ENCODE data around the gene TMEM143. TPM values are rescaled to one million over a fixed set of nuclear protein-coding genes. Genes with fewer than 3 reads are reported as not detected.

The TMEM143 gene
- total RNA-seq, 1 donor = 4.3 TPM

DNA sequence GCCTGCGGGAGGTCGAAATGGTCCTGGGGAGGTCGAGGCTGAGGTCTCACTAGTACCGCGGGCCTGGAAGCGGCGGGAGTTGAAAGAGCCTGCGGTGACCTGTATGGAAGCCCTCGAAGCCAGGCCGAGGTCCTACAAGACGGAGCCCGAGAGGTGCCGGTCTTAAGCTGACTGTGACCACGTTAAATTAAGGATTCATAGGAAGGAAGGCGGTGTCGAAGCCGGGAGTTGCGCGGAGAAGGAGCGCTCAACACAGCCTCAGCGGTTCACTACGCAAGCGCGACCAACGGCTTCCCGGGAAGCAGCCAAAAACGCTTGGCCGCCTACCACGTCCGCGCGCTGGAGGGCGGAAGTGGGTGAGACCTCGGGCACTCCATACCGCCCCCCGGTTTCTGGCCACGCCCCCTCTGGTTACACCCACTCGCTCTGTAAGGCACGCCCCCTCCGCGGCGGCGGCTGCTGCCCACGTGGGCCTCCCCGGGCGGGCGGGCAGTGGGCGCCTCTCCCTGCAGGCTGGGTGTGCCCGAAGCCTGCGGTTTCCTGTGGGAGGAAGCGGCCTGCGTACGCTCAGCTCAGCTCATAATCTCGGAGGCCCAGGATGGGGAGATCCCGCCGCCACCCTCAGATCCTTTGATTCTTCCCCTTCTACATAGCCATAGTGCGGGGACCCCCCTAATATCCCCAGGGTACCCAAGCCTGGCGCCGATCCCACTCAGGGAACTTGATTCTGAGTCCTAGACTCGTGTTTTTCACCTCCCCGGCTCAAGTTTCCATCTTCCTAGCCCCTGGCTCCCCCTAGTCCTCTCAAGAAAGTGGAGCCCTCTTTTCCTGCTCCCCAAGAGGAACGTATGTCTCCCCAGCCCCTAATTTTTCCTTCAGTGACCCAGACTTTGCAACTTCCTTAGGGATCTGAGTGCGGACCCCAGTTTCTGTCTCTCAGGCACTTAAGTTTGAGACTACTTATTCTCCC lies 41.8 kb downstream of the TMEM143 start:
- H3K9me3 ChIP-seq (ENCODE audit: low read depth, low read length) = no peaks in the 10 kb centered on the region
- peaks cover 7% of the 10 kb centered on the region for H4K20me1 ChIP-seq (ENCODE audit: insufficient read depth, low read length)
- TF ChIP-seq, protein P1, sequence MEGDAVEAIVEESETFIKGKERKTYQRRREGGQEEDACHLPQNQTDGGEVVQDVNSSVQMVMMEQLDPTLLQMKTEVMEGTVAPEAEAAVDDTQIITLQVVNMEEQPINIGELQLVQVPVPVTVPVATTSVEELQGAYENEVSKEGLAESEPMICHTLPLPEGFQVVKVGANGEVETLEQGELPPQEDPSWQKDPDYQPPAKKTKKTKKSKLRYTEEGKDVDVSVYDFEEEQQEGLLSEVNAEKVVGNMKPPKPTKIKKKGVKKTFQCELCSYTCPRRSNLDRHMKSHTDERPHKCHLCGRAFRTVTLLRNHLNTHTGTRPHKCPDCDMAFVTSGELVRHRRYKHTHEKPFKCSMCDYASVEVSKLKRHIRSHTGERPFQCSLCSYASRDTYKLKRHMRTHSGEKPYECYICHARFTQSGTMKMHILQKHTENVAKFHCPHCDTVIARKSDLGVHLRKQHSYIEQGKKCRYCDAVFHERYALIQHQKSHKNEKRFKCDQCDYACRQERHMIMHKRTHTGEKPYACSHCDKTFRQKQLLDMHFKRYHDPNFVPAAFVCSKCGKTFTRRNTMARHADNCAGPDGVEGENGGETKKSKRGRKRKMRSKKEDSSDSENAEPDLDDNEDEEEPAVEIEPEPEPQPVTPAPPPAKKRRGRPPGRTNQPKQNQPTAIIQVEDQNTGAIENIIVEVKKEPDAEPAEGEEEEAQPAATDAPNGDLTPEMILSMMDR (IDR thresholded peaks at IDR 0.05; ENCODE audit: extremely low read depth, low read depth, low read length) = no peak
- peaks cover 30% of the 10 kb centered on the region for H3K4me1 ChIP-seq (ENCODE audit: insufficient read depth, low read length)
- H3K79me2 ChIP-seq (ENCODE audit: insufficient read depth, low read length) = peaks cover 16% of the 10 kb centered on the region
- peak overlapping the region; percentile 72 for H3K4me3 ChIP-seq (ENCODE audit: insufficient read depth, low read length)
- peak overlapping the region; percentile 94 for H3K27ac ChIP-seq (ENCODE audit: low read depth, low read length)
- peak overlapping the region; percentile 95 for H2AFZ ChIP-seq (ENCODE audit: low read length)
- DNase-seq (ENCODE audit: insufficient read length, low spot score, missing footprints) = peak; percentile 97
- H3K27me3 ChIP-seq (ENCODE audit: insufficient read depth, low read length) = no peaks in the 10 kb centered on the region
- no peaks in the 10 kb centered on the region for H3K36me3 ChIP-seq (ENCODE audit: insufficient read depth, low read length)
- peak overlapping the region; percentile 87 for H3K4me2 ChIP-seq (ENCODE audit: insufficient read depth, low read length)

DNA sequence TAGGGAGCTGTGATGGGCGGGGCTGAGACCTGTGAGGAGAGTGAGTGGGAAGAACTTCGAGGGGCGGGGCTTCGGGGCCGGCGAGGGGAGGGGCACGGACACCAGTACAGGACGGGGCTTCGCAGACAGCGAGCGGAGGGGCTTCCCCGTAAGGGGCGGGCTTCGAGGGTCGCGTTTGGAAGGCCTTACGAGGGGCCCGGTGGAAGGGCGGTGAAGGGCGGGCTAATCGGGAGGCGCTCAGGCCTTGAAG lies 42.4 kb downstream of the TMEM143 start:
- peak; percentile 92 for DNase-seq (ENCODE audit: insufficient read length, low spot score, missing footprints)

GRCh38 chr19:48319647-48320541 lies 43.8 kb downstream of the TMEM143 start:
- no peaks in the 10 kb centered on the region for H4K20me1 ChIP-seq (ENCODE audit: insufficient read depth, low read length)
- H3K4me1 ChIP-seq (ENCODE audit: insufficient read depth, low read length) = peaks cover 18% of the 10 kb centered on the region
- H3K9me3 ChIP-seq (ENCODE audit: low read depth, low read length) = no peaks in the 10 kb centered on the region
- H3K4me2 ChIP-seq (ENCODE audit: insufficient read depth, low read length) = no peak overlapping the region
- H3K27ac ChIP-seq (ENCODE audit: low read depth, low read length) = no peak overlapping the region
- H3K36me3 ChIP-seq (ENCODE audit: insufficient read depth, low read length) = no peaks in the 10 kb centered on the region
- peak; percentile 98 for DNase-seq (ENCODE audit: insufficient read length, low spot score, missing footprints)
- H3K79me2 ChIP-seq (ENCODE audit: insufficient read depth, low read length) = no peaks in the 10 kb centered on the region
- H2AFZ ChIP-seq (ENCODE audit: low read length) = peak overlapping the region; percentile 25
- no peak overlapping the region for H3K4me3 ChIP-seq (ENCODE audit: insufficient read depth, low read length)
- no peaks in the 10 kb centered on the region for H3K27me3 ChIP-seq (ENCODE audit: insufficient read depth, low read length)
- TF ChIP-seq, protein P1 (IDR thresholded peaks at IDR 0.05; ENCODE audit: extremely low read depth, low read depth, low read length) = peak; percentile 83

More for the DNA sequence above, 42.4 kb downstream of the TMEM143 start:
- Histone ChIP-seq H3K79me2 (ENCODE audit: insufficient read depth, low read length) (peaks cover 10% of the 10 kb centered on the region), H2AFZ (ENCODE audit: low read length) (peak overlapping the region; percentile 95), H3K4me3 (ENCODE audit: insufficient read depth, low read length) (peak overlapping the region; percentile 72), H3K36me3 (ENCODE audit: insufficient read depth, low read length) (no peaks in the 10 kb centered on the region), H3K4me2 (ENCODE audit: insufficient read depth, low read length) (peak overlapping the region; percentile 87), H4K20me1 (ENCODE audit: insufficient read depth, low read length) (peaks cover 3% of the 10 kb centered on the region), H3K27ac (ENCODE audit: low read depth, low read length) (peak overlapping the region; percentile 94), H3K27me3 (ENCODE audit: insufficient read depth, low read length) (no peaks in the 10 kb centered on the region), H3K4me1 (ENCODE audit: insufficient read depth, low read length) (peaks cover 25% of the 10 kb centered on the region), H3K9me3 (ENCODE audit: low read depth, low read length) (no peaks in the 10 kb centered on the region)
- TF ChIP-seq, protein P1 (IDR thresholded peaks at IDR 0.05; ENCODE audit: extremely low read depth, low read depth, low read length) = no peak

Measured in osteoblast (primary cell).